C4-2B (cell line): ENCODE data around the gene CSNK2A3.

Source experiments
- CTCF ChIP-seq: fragments of 450-650 bp; conservative IDR thresholded peaks from 2 replicates; pipeline ENCODE4 v1.5.1; 2017; ENCODE audit warnings: mild to moderate bottlenecking
- ZFX ChIP-seq: fragments of 450-650 bp; IDR thresholded peaks from 2 replicates; pipeline ENCODE4 v1.6.1; 2017

GRCh38 chr11:11394241-11394640 is 41.2 kb upstream of the CSNK2A3 start:
- TF ChIP-seq CTCF: no peak
- TF ChIP-seq ZFX: no peak
